H1 (cell line): ENCODE results near the gene GGT7. TPM values are rescaled to one million over a fixed set of nuclear protein-coding genes. Genes with fewer than 3 reads are reported as not detected.

Source experiments
- ATF3 ChIP-seq: IDR thresholded peaks from 2 replicates; pipeline ENCODE4 v1.6.1; 2011; ENCODE audit warnings: low read depth, mild to moderate bottlenecking, low read length; ENCODE audit not compliant: insufficient read depth
- CHD7 ChIP-seq: fragments of 300-600 bp; sonication (generic); IDR thresholded peaks from 2 replicates; pipeline ENCODE4 v1.7.1; 2012; ENCODE audit warnings: low read length, moderate library complexity, mild to moderate bottlenecking, inconsistent platforms; ENCODE audit not compliant: insufficient replicate concordance
- KDM5A ChIP-seq: fragments of 200-600 bp; IDR thresholded peaks from 2 replicates; pipeline ENCODE4 v1.7.1; 2012; ENCODE audit warnings: mild to moderate bottlenecking, low read length, inconsistent platforms, mixed read lengths
- RBBP5 ChIP-seq: IDR thresholded peaks from 2 replicates; pipeline ENCODE4 v1.7.1; 2012; ENCODE audit warnings: low read depth, mild to moderate bottlenecking, inconsistent platforms, low read length, moderate library complexity, borderline replicate concordance
- polyA plus RNA-seq, 7 experiments: library from polyadenylated mRNA; depleted of rRNA in 3 of 7; stranded (reverse) in 5 of 7; unstranded in 2 of 7; fragments of >200 nt in 5 of 7; fragments of 200-250 nt in 2 of 7; gene quantifications; 1 replicate in 5 of 7; 2 replicates in 1 of 7; 4 replicates in 1 of 7; pipeline versions ENCODE4 v1.2.1 to v1.2.3, GENCODE V29; 2011 to 2013; ENCODE audit warnings: missing spikeins in 2 of 7, mixed read lengths in 2 of 7
- total RNA-seq: library from RNA; stranded (reverse); fragmentation: NEBNext Ultra II Directional; extraction: Animal tissue kit (Norgen Biotek cat#: 25700); gene quantifications from 2 replicates; pipeline ENCODE4 v1.2.1, GENCODE V29; 2021

Gene GGT7
- total and polyA plus RNA-seq, 2 of the 8 experiments (the other 6 are each of a cell fraction or from before 2014, with no cell fraction given), result 20.2 to 25.5 TPM

- TF ChIP-seq CHD7, result no peak
- no peak for TF ChIP-seq ATF3
- TF ChIP-seq RBBP5, result no peak
- no peak for TF ChIP-seq KDM5A
Observed at GRCh38 chr20:34921436-34921835, 48.8 kb upstream of the GGT7 start (continued).
